HepG2 (cell line): Measurements from ENCODE around the gene MAN1A1. TPM values are rescaled to one million over a fixed set of nuclear protein-coding genes. Genes with fewer than 3 reads are reported as not detected.

Source experiments
- ATAC-seq: fragments of 200-7000 bp; cut with Tn5 transposase; 3 replicates; pipeline ENCODE4 v1.9.1; 2020; ENCODE audit warnings: mild to moderate bottlenecking, moderate library complexity
- BruUV-seq: library from RNA; stranded (reverse); fragments of 400-500 nt; replicated peaks from 2 replicates; lab custom pipeline; 2021; lab: Mats Ljungman, UMichigan
- CTCF ChIA-PET: fragments of 300-600 bp; formaldehyde crosslinking; extraction: SDS; loops from one replicate; lab custom pipeline; 2021; ENCODE audit warnings: low total read pairs, inconsistent platforms, low intra/inter-chr PET ratio; lab: Yijun Ruan, JAX
- POLR2A ChIA-PET: fragments of 350-600 bp; sonication (Branson Sonifier 250); formaldehyde crosslinking; loops from one replicate; lab custom pipeline; 2020; ENCODE audit warnings: antibody characterized with exemption, inconsistent platforms; lab: Yijun Ruan, JAX
- DNase-seq: peaks from one replicate; pipeline ENCODE4 v3.0.0-alpha.2; 2015; ENCODE audit warnings: low spot score
- FAIRE-seq: peaks from 3 replicates; lab custom pipeline; 2011; peaks lifted over from hg19 to GRCh38; lab: Jason Lieb, UNC
- H2AFZ ChIP-seq: one replicate; pipeline ENCODE4 v1.6.1; 2011; ENCODE audit warnings: low read length, inconsistent platforms
- H3K27ac ChIP-seq: fragments of 300-600 bp; 3 replicates; pipeline ENCODE4 v1.8.0; 2011; ENCODE audit warnings: mixed run types, mild to moderate bottlenecking, mixed read lengths, low read length, inconsistent platforms; ENCODE audit not compliant: insufficient read depth; ENCODE audit errors: extremely low read length
- H3K27me3 ChIP-seq, 2 experiments: fragments of 200-600 bp in 1 of 2; 2 replicates in 1 of 2; 3 replicates in 1 of 2; pipeline versions ENCODE4 v1.6.0 to v1.8.0; 2011; ENCODE audit warnings: low read length in 2 of 2, mild to moderate bottlenecking in 2 of 2, moderate library complexity in 2 of 2, inconsistent platforms in 1 of 2; ENCODE audit not compliant: insufficient read depth in 2 of 2, control insufficient read depth in 1 of 2
- H3K36me3 ChIP-seq, 2 experiments: fragments of 200-600 bp in 1 of 2; replicated peaks in 1 of 2; 2 replicates in 1 of 2; 3 replicates in 1 of 2; pipeline versions ENCODE4 v1.5.1 to v1.8.0; 2011; ENCODE audit warnings: low read length in 2 of 2, inconsistent platforms in 1 of 2; ENCODE audit not compliant: insufficient read depth in 2 of 2, control insufficient read depth in 1 of 2
- H3K4me1 ChIP-seq: 2 replicates; pipeline ENCODE4 v1.5.1; 2012; ENCODE audit warnings: low read length, inconsistent platforms; ENCODE audit not compliant: insufficient read depth
- H3K4me2 ChIP-seq: 2 replicates; pipeline ENCODE4 v1.6.0; 2011; ENCODE audit warnings: low read depth, low read length, inconsistent platforms
- H3K4me3 ChIP-seq, 3 experiments: fragments of 200-600 bp in 1 of 3; sonication (generic), shearing (Covaris generic) in 1 of 3; replicated peaks in 1 of 3; 2 replicates each; pipeline ENCODE4 v1.5.1; 2011 to 2016; ENCODE audit warnings: low read length in 3 of 3, inconsistent platforms in 2 of 3, low read depth in 2 of 3, mild to moderate bottlenecking in 2 of 3, control low read depth in 1 of 3, mixed read lengths in 1 of 3; ENCODE audit not compliant: insufficient read depth in 1 of 3
- H3K79me2 ChIP-seq: one replicate; pipeline ENCODE4 v1.6.1; 2011; ENCODE audit warnings: low read length, inconsistent platforms; ENCODE audit not compliant: insufficient read depth
- H3K9ac ChIP-seq: 2 replicates; pipeline ENCODE4 v1.6.0; 2011; ENCODE audit warnings: mild to moderate bottlenecking, low read depth, low read length, inconsistent platforms; ENCODE audit not compliant: insufficient read depth
- H3K9me3 ChIP-seq: 2 replicates; pipeline ENCODE4 v1.5.1; 2012; ENCODE audit warnings: mild to moderate bottlenecking, low read length
- H4K20me1 ChIP-seq: 2 replicates; pipeline ENCODE4 v1.6.0; 2011; ENCODE audit warnings: inconsistent platforms, mild to moderate bottlenecking, low read length, moderate library complexity; ENCODE audit not compliant: insufficient read depth
- MTA3 ChIP-seq: sonication (generic); formaldehyde crosslinking; IDR thresholded peaks from 2 replicates; pipeline ENCODE4 v1.4.0; 2020; ENCODE audit warnings: missing genetic modification reagents
- RBM22 ChIP-seq: fragments of 200-400 bp; formaldehyde crosslinking; optimal IDR thresholded peaks from 2 replicates; pipeline ENCODE3; 2017; ENCODE audit warnings: mild to moderate bottlenecking, low read length, moderate library complexity
- REL ChIP-seq: sonication (generic); formaldehyde crosslinking; conservative IDR thresholded peaks from 2 replicates; pipeline ENCODE4 v1.8.0; 2022; ENCODE audit warnings: mild to moderate bottlenecking, missing genetic modification reagents, moderate library complexity
- RFX3 ChIP-seq: IDR thresholded peaks from 2 replicates; pipeline ENCODE4 v1.6.1; 2016; ENCODE audit warnings: missing biosample characterization, missing genetic modification reagents
- THAP9 ChIP-seq: sonication (generic); formaldehyde crosslinking; IDR thresholded peaks from 2 replicates; pipeline ENCODE4; 2020; ENCODE audit warnings: missing genetic modification reagents, mild to moderate bottlenecking, borderline replicate concordance
- WGBS: methylation state at CpG from one replicate; pipeline ENCODE4 v1.1.6; 2017; ENCODE audit warnings: low lambda C conversion rate; 5-methylcytosine and 5-hydroxymethylcytosine counted together
- in situ Hi-C: cut with HindIII; loops from 2 replicates; pipeline ENCODE4 v1.10.0; 2017; ENCODE audit warnings: low pct_unique_long_range_greater_than_20kb; ENCODE audit not compliant: extremely low pct_ligation_motif_present
- intact Hi-C: fragments of 100-400 bp; cut with micrococcal nuclease; formaldehyde crosslinking; loops from one replicate; pipeline ENCODE4 v1.10.0; 2022; ENCODE audit not compliant: unreplicated experiment
- polyA plus RNA-seq, 8 experiments: library from polyadenylated mRNA; depleted of rRNA in 3 of 8; stranded (reverse) in 7 of 8; unstranded in 1 of 8; fragments of >200 nt; fragmentation: Illumina TruSeq in 4 of 8; extraction: Trizol in 4 of 8; gene quantifications; 2 replicates each; pipeline versions ENCODE4 v1.2.1 to v1.2.3, GENCODE V29; 2011 to 2016; ENCODE audit warnings: low read depth in 4 of 8, missing spikeins in 1 of 8, mixed read lengths in 1 of 8; ENCODE audit not compliant: insufficient read depth in 1 of 8
- total RNA-seq, 5 experiments: library from RNA; depleted of rRNA; stranded (reverse); fragments of >200 nt; fragmentation: Illumina TruSeq; extraction: Trizol; gene quantifications; 2 replicates each; pipeline ENCODE4 v1.2.3, GENCODE V29; 2016; ENCODE audit warnings: low read depth in 1 of 5

The MAN1A1 gene
- total and polyA plus RNA-seq, 2 of the 13 experiments (the other 11 are each of a cell fraction or from before 2014, with no cell fraction given) = 156 to 236 TPM

- peaks cover 15 to 59% of the 10 kb centered on the region in 2 experiments for H3K36me3 ChIP-seq
- H3K9ac ChIP-seq = no peak overlapping the region
- H3K27me3 ChIP-seq = no peaks in the 10 kb centered on the region
- in situ Hi-C loops (no loop called here), intact Hi-C loops (no loop called here)
- FAIRE-seq (no peak), DNase-seq (no peak), ATAC-seq (no peak)
- no peak overlapping the region for H3K4me3 ChIP-seq
- peaks cover 40% of the 10 kb centered on the region for H3K4me1 ChIP-seq
- 95% methylated on average over 3 of the region's 3 CpGs for WGBS
- TF ChIP-seq RBM22 (peak; percentile 84), REL (no peak)
- ChIA-PET CTCF (interaction anchor here (1.6 kb wide), 1 partner anchor 126 kb away, joined by 3 read pairs; no protein-coding TSS in a partner anchor), POLR2A (no interaction called here)
- H3K9me3 ChIP-seq = no peaks in the 10 kb centered on the region
- no TSS peak for BruUV-seq
- H3K27ac ChIP-seq = no peak overlapping the region
- H3K79me2 ChIP-seq = peaks cover 72% of the 10 kb centered on the region
- no peak overlapping the region for H2AFZ ChIP-seq
- H3K4me2 ChIP-seq = no peak overlapping the region
- H4K20me1 ChIP-seq = 0 out of 2 replicates have a peak, but pooled peaks cover 4% of the 10 kb centered on the region
Observed at GRCh38 chr6:119255492-119255891, 94.1 kb downstream of the MAN1A1 start.

GRCh38 chr6:119250036-119250435 lies 99.5 kb downstream of the MAN1A1 start:
- H3K4me1 ChIP-seq = peaks cover 3% of the 10 kb centered on the region; the same call in 1 of the 2 replicates
- no peaks in the 10 kb centered on the region for H4K20me1 ChIP-seq
- no peak overlapping the region for H3K4me3 ChIP-seq
- 96% methylated on average over 2 of the region's 2 CpGs for WGBS
- peaks cover 33 to 91% of the 10 kb centered on the region in 2 experiments for H3K36me3 ChIP-seq
- intact Hi-C loops = no loop called here
- no peak overlapping the region for H3K27ac ChIP-seq
- no peak overlapping the region for H2AFZ ChIP-seq
- no peaks in the 10 kb centered on the region for H3K9me3 ChIP-seq
- TF ChIP-seq RBM22 (peak; percentile 90), MTA3 (CRISPR knock-in tag) (no peak), THAP9 (CRISPR knock-in tag) (no peak), RFX3 (CRISPR knock-in tag) (no peak)
- TF ChIP-seq, all 625 proteins: peak for 1
- in situ Hi-C loops = no loop called here
- ChIA-PET CTCF (no interaction called here), POLR2A (no interaction called here)
- Histone ChIP-seq H3K4me2 (no peak overlapping the region), H3K9ac (no peak overlapping the region), H3K79me2 (peaks cover 42% of the 10 kb centered on the region), H3K27me3 (no peaks in the 10 kb centered on the region)
- DNase-seq (no peak), ATAC-seq (no peak), FAIRE-seq (no peak)
- no TSS peak for BruUV-seq
